Hematopoietic multipotent progenitor cell treated with erythropoietin and hydrocortisone succinate and interleukin-3 and kit ligand, for 6 days (in vitro differentiated cells): ENCODE measurements around the gene RIBC2.
"Not testable (repeated sequence)": the region's sequence is repeated elsewhere in the genome, so short reads cannot be mapped to it uniquely, and the experiment has no call there.

ENCODE experiments used
- DNase-seq: peaks from one replicate; pipeline ENCODE4 v3.0.0-alpha.2; 2015

RIBC2 gene

GRCh38 chr22:45413368-45414211, at the start of gene RIBC2, which contains the start of gene SMC1B:
TSS of gene RIBC2 (plus strand) at chr22:45413693. CDS start at chr22:45413887, 194 bp downstream.
TSS of gene SMC1B (minus strand) at chr22:45413599. CDS start at chr22:45413567, 32 bp downstream.
- DNase-seq = peak; percentile 95

GRCh38 chr22:45366713-45367112, 46.8 kb upstream of the RIBC2 start:
- DNase-seq = no peak

- DNase-seq = not testable (repeated sequence)
These were observed 39.9 kb upstream of the RIBC2 start for GRCh38 chr22:45373592-45373991.

- DNase-seq = no peak
These were observed 37.5 kb upstream of the RIBC2 start for GRCh38 chr22:45376009-45376408.

GRCh38 chr22:45376703-45377102, 36.8 kb upstream of the RIBC2 start:
- DNase-seq = peak; percentile 60

GRCh38 chr22:45381348-45381747, 32.1 kb upstream of the RIBC2 start:
- no peak for DNase-seq

GRCh38 chr22:45389546-45389945, 23.9 kb upstream of the RIBC2 start:
- DNase-seq = no peak

- DNase-seq = peak; percentile 10
These were observed 15.7 kb upstream of the RIBC2 start for GRCh38 chr22:45397806-45398205.

- DNase-seq = no peak
These were observed 15.3 kb upstream of the RIBC2 start for GRCh38 chr22:45398214-45398613.

- DNase-seq = no peak
These were observed 13.6 kb upstream of the RIBC2 start for GRCh38 chr22:45399712-45400445.

- no peak for DNase-seq
These were observed 11.0 kb upstream of the RIBC2 start for GRCh38 chr22:45402466-45402985.

- no peak for DNase-seq
These were observed 5.7 kb upstream of the RIBC2 start for GRCh38 chr22:45407793-45408192.

GRCh38 chr22:45413013-45413367, 503 bp upstream of the RIBC2 start:
- no peak for DNase-seq

- DNase-seq = no peak
These were observed 4.7 kb downstream of the RIBC2 start for GRCh38 chr22:45418056-45418769.

GRCh38 chr22:45418770-45419138, 5.3 kb downstream of the RIBC2 start:
- DNase-seq = no peak

GRCh38 chr22:45420011-45420410, 6.5 kb downstream of the RIBC2 start:
- peak; percentile 23 for DNase-seq

GRCh38 chr22:45420539-45420938, 7.0 kb downstream of the RIBC2 start:
- DNase-seq = no peak

GRCh38 chr22:45421349-45422055, 8.0 kb downstream of the RIBC2 start:
- DNase-seq = no peak

- no peak for DNase-seq
These were observed 8.9 kb downstream of the RIBC2 start for GRCh38 chr22:45422237-45422983.

- DNase-seq = no peak
These were observed 10.0 kb downstream of the RIBC2 start for GRCh38 chr22:45423524-45423923.

GRCh38 chr22:45424241-45424731, 10.8 kb downstream of the RIBC2 start:
- DNase-seq = no peak

GRCh38 chr22:45425101-45425500, 11.6 kb downstream of the RIBC2 start:
- no peak for DNase-seq
